Right atrium auricular region (tissue), 2 donors: Measurements from ENCODE around the gene VSTM2B. TPM values are rescaled to one million over a fixed set of nuclear protein-coding genes. Genes with fewer than 3 reads are reported as not detected.

ENCODE experiments used
- DNase-seq: peaks from one replicate; pipeline ENCODE4 v3.0.0-alpha.2; 2019; ENCODE audit warnings: low spot score
- H3K27ac ChIP-seq, 2 donors: fragments of 200-600 bp; sonication (generic); 1 replicate in 1 of 2; 2 replicates in 1 of 2; pipeline ENCODE4 v1.5.1; 2016 to 2019
- H3K27me3 ChIP-seq, 2 donors: fragments of 200-600 bp; sonication (generic); one replicate each; pipeline versions ENCODE4 v1.5.1 to v1.6.0; 2017 to 2019
- H3K36me3 ChIP-seq: fragments of 200-600 bp; sonication (generic); one replicate; pipeline ENCODE4 v1.5.1; 2016
- H3K4me1 ChIP-seq, 2 donors: fragments of 200-600 bp; sonication (generic); one replicate each; pipeline versions ENCODE4 v1.5.1 to v1.6.0; 2017 to 2019
- H3K4me3 ChIP-seq, 2 donors: fragments of 200-600 bp; sonication (generic); 1 replicate in 1 of 2; 2 replicates in 1 of 2; pipeline ENCODE4 v1.5.1; 2017 to 2019; ENCODE audit warnings: mild to moderate bottlenecking in 1 of 2, moderate library complexity in 1 of 2
- H3K9me3 ChIP-seq, 2 donors: fragments of 200-600 bp; sonication (generic); one replicate each; pipeline ENCODE4 v1.5.1; 2019
- total RNA-seq, 2 donors: library from RNA; depleted of rRNA; stranded (reverse); fragments of >200 nt; gene quantifications; one replicate each; pipeline ENCODE4 v1.1.0, GENCODE V29; 2016
- TF ChIP-seq, protein P1 (sequence below), 2 donors: fragments of 200-600 bp; sonication (generic); IDR thresholded peaks; one replicate each; pipeline ENCODE4 v1.5.1; 2019; ENCODE audit warnings: antibody characterized with exemption in 2 of 2

VSTM2B gene
- total RNA-seq, 2 donors from 2014 or later: not detected

GRCh38 chr19:29507081-29507860, 18.5 kb upstream of the VSTM2B start:
- Histone ChIP-seq H3K27ac (no peak overlapping the region), H3K27me3 (no peaks in the 10 kb centered on the region)
- TF ChIP-seq, protein P1, sequence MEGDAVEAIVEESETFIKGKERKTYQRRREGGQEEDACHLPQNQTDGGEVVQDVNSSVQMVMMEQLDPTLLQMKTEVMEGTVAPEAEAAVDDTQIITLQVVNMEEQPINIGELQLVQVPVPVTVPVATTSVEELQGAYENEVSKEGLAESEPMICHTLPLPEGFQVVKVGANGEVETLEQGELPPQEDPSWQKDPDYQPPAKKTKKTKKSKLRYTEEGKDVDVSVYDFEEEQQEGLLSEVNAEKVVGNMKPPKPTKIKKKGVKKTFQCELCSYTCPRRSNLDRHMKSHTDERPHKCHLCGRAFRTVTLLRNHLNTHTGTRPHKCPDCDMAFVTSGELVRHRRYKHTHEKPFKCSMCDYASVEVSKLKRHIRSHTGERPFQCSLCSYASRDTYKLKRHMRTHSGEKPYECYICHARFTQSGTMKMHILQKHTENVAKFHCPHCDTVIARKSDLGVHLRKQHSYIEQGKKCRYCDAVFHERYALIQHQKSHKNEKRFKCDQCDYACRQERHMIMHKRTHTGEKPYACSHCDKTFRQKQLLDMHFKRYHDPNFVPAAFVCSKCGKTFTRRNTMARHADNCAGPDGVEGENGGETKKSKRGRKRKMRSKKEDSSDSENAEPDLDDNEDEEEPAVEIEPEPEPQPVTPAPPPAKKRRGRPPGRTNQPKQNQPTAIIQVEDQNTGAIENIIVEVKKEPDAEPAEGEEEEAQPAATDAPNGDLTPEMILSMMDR (IDR thresholded peaks at IDR 0.05): no peak

GRCh38 chr19:29508181-29508580, 17.6 kb upstream of the VSTM2B start:
- no peaks in the 10 kb centered on the region for H3K27me3 ChIP-seq

More at GRCh38 chr19:29507081-29507860, 18.5 kb upstream of the VSTM2B start:
- Histone ChIP-seq H3K9me3 (no peaks in the 10 kb centered on the region), H3K4me3 (no peak overlapping the region), H3K4me1 (no peaks in the 10 kb centered on the region), H3K36me3 (no peaks in the 10 kb centered on the region)
- DNase-seq: no peak

GRCh38 chr19:29509456-29509855, 16.3 kb upstream of the VSTM2B start:
- Histone ChIP-seq H3K4me3 (no peak overlapping the region), H3K9me3 (no peaks in the 10 kb centered on the region), H3K4me1 (no peaks in the 10 kb centered on the region), H3K36me3 (no peaks in the 10 kb centered on the region), H3K27ac (no peak overlapping the region), H3K27me3 (no peaks in the 10 kb centered on the region)
- DNase-seq: no peak
- TF ChIP-seq, protein P1 (IDR thresholded peaks at IDR 0.05): no peak

More at GRCh38 chr19:29508181-29508580, 17.6 kb upstream of the VSTM2B start:
- Histone ChIP-seq H3K9me3 (no peaks in the 10 kb centered on the region), H3K4me1 (no peaks in the 10 kb centered on the region), H3K36me3 (no peaks in the 10 kb centered on the region), H3K27ac (no peak overlapping the region), H3K4me3 (no peak overlapping the region)
- TF ChIP-seq, protein P1 (IDR thresholded peaks at IDR 0.05): no peak
- DNase-seq: no peak

DNA sequence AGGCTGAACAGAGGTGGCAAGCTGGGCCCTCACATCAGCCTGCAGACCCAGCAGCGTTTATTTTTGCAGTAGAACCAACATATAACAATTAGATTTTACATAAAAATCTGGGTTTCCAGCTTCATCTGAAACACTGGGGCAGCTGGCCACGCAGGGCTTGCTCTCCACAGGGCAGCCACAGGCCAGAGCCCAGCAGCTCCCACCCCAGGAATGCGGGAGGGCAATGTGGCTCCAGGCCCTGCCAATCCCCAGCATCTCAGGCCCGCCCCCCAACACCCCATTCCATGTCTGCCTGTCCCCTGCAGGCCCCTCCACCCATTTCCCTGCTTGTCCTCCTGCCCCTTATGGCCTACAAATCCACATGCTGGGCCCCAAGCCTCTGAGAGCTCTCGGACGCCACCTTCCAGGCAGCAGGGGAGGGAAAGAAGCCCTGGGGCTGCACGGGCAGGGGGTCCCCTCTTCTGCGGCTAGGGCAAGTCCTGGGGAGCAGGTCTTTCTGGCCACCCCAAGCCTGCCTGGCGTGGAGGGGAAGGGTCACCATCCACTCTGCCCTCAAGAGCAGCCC, 15.0 kb upstream of the VSTM2B start:
- no peak for DNase-seq
- H3K27me3 ChIP-seq: no peaks in the 10 kb centered on the region

GRCh38 chr19:29511768-29512167, 14.0 kb upstream of the VSTM2B start:
- H3K27me3 ChIP-seq: no peaks in the 10 kb centered on the region
- TF ChIP-seq, protein P1 (IDR thresholded peaks at IDR 0.05): no peak
- DNase-seq: no peak

More for the DNA sequence above, 15.0 kb upstream of the VSTM2B start:
- TF ChIP-seq, protein P1 (IDR thresholded peaks at IDR 0.05): no peak
- Histone ChIP-seq H3K27ac (no peak overlapping the region), H3K4me1 (no peaks in the 10 kb centered on the region), H3K36me3 (no peaks in the 10 kb centered on the region), H3K4me3 (no peak overlapping the region), H3K9me3 (no peaks in the 10 kb centered on the region)

More at GRCh38 chr19:29511768-29512167, 14.0 kb upstream of the VSTM2B start:
- H3K4me1 ChIP-seq: no peaks in the 10 kb centered on the region
- no peaks in the 10 kb centered on the region for H3K36me3 ChIP-seq
- H3K9me3 ChIP-seq: no peaks in the 10 kb centered on the region
- no peak overlapping the region for H3K4me3 ChIP-seq
- no peak overlapping the region for H3K27ac ChIP-seq
